Subcutaneous adipose tissue (tissue), 4 donors: ENCODE measurements around the gene TNFAIP3. TPM values are rescaled to one million over a fixed set of nuclear protein-coding genes. Genes with fewer than 3 reads are reported as not detected.

Experiments
- total RNA-seq, 4 donors: library from RNA; depleted of rRNA; stranded (reverse); fragments of >200 nt; gene quantifications; one replicate each; pipeline ENCODE4 v1.1.0, GENCODE V29; 2016
- TF ChIP-seq, protein P1 (sequence below): fragments of 450-650 bp; IDR thresholded peaks from one replicate; pipeline ENCODE4 v1.5.1; 2016; ENCODE audit warnings: low read depth, mild to moderate bottlenecking, control low read depth, antibody characterized with exemption, moderate library complexity

The TNFAIP3 gene
- total RNA-seq, 4 donors from 2014 or later = 16.2 to 33.0 (median 28.0) TPM

DNA sequence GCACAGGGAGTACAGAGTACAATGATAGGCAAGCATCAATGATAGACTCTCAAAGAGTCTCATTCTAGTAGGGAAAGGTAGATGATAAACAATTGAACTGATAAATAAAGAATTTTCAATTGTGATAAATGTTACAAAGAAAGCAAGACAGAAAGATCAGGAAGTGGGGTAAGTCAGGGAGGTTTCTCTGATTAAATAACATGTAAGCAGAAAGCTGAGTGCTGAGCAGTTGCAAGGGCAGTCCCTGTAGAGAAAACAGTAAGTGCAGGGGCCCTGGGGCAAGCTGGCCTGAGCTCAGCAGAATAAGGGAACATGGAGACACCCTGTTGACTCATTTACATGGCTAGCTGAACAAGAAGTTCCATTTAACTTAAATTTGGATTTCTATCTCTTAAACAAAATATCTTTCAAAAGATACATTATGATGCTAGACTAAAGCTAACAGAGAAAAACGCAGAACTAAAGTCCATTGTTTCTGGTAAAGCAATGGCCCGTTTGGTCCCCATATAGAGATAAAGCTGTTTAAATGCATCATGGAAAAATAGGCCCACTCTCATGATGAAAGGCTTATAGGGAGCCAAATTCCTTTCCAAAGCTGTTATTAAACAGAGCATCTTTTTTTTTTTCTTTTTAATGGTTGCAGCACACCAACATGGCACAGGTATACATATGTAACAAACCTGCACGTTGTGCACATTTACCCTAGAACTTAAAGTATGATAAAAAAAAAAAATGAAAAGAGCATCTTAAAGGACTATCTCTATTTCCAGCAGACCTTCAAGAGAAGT, 5.3 kb upstream of the TNFAIP3 start:
- TF ChIP-seq, protein P1, sequence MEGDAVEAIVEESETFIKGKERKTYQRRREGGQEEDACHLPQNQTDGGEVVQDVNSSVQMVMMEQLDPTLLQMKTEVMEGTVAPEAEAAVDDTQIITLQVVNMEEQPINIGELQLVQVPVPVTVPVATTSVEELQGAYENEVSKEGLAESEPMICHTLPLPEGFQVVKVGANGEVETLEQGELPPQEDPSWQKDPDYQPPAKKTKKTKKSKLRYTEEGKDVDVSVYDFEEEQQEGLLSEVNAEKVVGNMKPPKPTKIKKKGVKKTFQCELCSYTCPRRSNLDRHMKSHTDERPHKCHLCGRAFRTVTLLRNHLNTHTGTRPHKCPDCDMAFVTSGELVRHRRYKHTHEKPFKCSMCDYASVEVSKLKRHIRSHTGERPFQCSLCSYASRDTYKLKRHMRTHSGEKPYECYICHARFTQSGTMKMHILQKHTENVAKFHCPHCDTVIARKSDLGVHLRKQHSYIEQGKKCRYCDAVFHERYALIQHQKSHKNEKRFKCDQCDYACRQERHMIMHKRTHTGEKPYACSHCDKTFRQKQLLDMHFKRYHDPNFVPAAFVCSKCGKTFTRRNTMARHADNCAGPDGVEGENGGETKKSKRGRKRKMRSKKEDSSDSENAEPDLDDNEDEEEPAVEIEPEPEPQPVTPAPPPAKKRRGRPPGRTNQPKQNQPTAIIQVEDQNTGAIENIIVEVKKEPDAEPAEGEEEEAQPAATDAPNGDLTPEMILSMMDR = no peak

DNA sequence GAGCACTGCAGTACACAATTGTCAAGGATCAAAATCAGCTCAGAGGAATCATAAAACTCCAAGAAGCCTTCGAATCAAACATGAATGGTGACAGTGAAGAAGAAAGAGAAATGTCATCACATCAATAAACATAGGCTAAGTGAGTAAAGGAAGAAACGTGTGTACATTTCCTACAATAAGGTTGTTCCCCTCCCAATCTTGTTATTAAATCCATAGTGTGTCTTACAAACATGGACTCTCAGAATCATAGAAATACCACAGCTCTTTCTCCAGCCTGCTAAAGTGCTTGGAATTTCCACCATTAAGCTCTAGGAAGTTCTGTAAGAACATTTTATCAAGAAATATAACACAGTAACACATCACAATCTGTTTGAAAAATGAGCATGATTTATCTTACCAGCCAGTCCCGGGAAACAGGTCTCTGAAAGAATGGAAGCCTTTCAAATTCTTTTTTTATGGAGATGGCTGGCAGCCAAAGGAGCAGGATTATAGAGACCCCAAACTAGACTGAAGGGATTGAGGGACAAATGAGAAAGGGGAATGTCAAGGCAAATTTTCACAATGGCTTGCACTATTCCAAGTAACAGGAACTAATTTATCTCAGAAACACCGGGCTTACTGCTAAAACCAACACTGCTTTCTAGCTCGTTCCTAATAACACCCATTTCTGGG, 4.5 kb upstream of the TNFAIP3 start:
- TF ChIP-seq, protein P1 = no peak

DNA sequence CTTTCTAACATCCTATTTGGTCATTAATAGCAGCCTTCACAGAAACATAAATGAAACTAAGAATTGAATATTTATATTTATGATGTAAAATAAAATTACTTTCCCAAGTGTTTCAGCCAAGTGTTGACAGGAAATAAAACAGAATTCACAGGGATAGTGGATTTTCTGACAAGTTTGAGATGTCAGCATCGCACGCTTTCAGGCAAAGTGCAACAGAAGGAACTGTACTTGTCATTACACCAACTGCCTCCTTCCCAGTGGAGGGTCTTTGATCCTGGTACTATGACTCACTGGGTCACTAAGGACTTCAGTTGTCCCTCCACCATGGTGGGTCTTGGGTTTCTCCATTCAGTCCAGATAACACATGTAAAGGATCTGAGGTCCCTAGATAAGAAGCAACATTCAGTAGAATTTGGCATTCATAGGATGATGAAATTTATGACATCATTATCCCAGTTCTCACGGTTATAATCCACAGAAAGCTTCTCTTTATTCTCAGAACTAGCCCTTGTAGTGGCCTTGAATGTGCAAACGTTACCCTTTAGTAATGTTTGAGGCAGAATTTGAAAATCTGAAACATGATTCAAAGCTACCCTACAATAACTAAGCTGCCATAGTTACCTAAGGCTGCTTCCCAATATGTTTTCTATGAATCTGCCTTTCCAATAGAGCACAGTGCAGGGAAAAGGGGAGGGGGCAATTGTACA, 3.8 kb upstream of the TNFAIP3 start:
- TF ChIP-seq, protein P1 = no peak

DNA sequence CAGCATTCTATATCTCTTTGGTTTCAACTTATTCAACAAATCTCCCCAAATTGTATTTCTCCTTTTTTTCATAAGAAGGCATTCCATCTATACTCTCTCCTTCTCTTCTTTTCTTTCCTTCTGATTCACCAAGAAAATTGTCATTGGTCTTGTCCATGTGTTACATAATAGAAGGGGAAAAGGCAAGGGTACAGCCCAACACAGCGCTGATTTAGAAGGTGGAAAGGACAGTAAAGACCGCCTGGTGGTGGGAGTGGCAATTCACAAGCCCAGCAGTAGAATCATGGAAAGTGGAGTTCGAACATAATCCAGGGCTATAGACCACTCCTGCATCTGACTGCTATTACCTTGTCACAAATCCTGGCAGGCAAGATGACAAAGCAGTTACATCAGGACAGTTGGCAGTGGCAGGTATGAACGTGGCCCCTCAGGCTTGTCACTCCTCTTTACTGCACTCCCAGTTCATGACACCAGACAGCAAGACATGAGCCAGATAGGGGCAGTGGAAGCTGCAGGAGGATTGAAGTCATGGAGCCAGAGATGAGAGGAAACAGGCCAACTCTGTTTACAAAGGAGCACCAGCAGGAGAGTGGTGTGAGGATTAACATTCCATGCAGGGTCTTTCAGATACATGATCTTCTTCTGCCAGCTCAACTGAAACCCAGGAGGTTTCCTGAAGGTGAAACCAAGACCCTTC, 2.1 kb upstream of the TNFAIP3 start:
- TF ChIP-seq, protein P1 = no peak

DNA sequence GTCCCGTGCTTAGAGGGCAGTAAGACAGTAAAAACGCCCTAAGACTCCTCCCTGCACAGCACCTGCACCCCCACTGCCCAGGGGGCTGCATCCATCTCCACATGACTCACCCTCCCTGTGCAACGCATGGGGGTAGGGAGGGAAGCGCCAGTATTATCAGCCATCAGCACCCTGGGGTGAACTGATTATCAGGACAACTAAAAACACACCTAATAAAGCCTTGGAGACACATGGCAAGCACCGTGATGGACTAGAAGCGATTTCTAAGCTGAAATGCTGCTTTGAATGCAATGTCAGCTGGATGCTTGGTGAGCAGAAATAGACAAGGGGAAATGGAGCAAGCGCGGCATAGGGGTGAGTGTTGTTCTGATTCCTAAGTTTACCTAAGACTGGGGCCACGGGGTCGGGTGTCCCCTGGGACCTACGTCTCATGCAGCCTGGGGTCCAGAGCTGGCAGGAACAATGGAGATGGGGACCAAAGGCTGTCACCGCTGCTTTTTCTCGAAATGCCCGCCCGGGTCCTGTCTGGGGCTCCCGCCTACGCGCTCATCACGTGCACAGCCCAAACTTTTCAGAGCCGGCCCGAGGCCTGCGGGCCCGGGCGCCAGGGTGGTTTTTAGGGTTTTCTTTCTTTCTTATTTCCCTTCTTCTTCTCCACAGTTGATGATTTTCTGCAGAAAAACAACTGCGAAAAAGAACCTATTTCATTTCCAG, 702 bp upstream of the TNFAIP3 start:
- TF ChIP-seq, protein P1 = no peak

DNA sequence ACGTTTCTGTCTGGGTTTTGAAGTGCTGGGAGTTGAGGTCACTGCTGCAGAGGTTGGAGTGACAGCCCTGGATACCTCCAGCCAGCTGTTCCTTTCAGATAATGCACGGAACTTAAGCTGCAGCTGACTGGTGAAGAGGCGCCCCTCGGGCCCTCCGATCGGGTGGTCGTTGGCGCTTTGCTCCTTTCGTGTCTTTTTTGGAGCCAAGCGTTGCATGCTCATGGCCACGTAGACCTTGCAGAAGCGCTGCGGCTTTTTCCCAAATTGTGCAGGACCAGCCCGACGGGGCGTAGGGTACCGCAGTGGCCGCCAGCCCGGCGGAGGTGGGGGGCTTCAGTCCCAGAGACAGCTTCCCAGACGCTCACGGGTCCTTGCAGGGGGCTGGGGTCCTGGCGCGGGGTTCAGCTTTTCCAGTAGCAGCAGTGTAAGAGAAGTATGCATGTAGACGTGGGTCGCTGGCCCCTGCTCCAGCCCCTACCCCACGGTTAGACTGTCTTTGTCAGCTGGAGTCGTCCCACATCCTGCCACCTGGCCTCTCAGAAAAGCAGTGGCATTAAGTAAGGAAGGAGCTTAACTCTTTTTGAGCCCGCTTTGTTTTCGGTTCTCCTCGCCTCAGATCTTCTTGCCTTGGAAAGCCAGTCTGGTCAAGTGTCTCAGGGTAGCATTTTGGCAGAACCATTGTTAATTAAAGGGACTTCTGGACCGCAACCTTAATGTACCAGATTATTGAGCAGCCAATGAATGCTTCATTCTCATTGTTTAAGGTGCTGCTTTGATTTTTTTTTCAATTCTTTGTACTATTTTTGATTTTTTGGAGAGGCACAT, 838 bp downstream of the TNFAIP3 start:
- TF ChIP-seq, protein P1 = no peak
